ENCODE measurements around the gene HIVEP1. TPM values are rescaled to one million over a fixed set of nuclear protein-coding genes. Genes with fewer than 3 reads are reported as not detected.

The HIVEP1 gene
- total RNA-seq, 2 experiments from 2014 or later: 22.1 to 22.6 TPM

DNA sequence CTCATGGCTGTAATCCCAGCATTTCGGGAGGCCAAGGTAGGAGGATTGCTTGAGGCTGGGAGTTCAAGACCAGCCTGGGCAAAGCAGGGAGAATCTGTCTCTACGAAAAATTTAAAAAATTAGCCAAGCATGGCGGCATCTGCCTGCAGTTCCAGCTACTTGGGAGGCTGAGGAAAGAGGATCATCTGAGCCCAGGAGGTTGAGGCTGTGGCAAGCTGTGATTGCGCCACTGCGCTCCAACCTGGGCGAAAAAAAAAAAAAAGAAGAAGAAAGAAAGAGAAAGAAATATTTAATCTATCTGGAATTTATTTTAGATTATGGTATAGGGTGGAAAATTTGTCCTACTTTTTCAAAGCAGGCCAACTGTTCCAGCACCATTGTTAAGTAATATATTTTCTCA, 32.2 kb upstream of the HIVEP1 start:
- no peak overlapping the region for H3K4me3 ChIP-seq (ENCODE audit: low read depth, low read length, poor library complexity, severe bottlenecking)
- no peak overlapping the region for H2AFZ ChIP-seq (ENCODE audit: low read length)
- H3K4me2 ChIP-seq (ENCODE audit: low read length): no peak overlapping the region
- H4K20me1 ChIP-seq (ENCODE audit: insufficient read depth, low read length): no peaks in the 10 kb centered on the region
- POLR2A ChIA-PET: interaction anchor here (1.2 to 1.3 kb wide), 2 partner anchors 12 to 213 kb away, joined by 3 to 6 read pairs; no protein-coding TSS in a partner anchor
- H3K36me3 ChIP-seq (ENCODE audit: insufficient read depth, low read length): no peaks in the 10 kb centered on the region
- H3K27ac ChIP-seq (ENCODE audit: low read depth, low read length, poor library complexity, severe bottlenecking): no peak overlapping the region
- no TSS peak for BruUV-seq (replicated peaks)
- H3K4me1 ChIP-seq (ENCODE audit: insufficient read depth, low read length, poor library complexity, severe bottlenecking): no peaks in the 10 kb centered on the region
- H3K79me2 ChIP-seq (ENCODE audit: insufficient read depth, low read depth, low read length): no peaks in the 10 kb centered on the region
- no peaks in the 10 kb centered on the region for H3K9me3 ChIP-seq (ENCODE audit: low read length)
- intact Hi-C loops (cut with micrococcal nuclease; ENCODE audit: unreplicated experiment): no loop called here
- H3K9me2 ChIP-seq (ENCODE audit: insufficient read depth, low read length): no peaks in the 10 kb centered on the region
- TF ChIP-seq CTCF (conservative IDR thresholded peaks at IDR 0.05; ENCODE audit: low read length) (no peak), EZH2phosphoT487 (IDR thresholded peaks at IDR 0.05; ENCODE audit: borderline replicate concordance, low read depth, low read length) (no peak)
- CTCF ChIA-PET (ENCODE audit: unreplicated experiment): no interaction called here
- no peak for DNase-seq (ENCODE audit: low spot score)

- H3K79me2 ChIP-seq (ENCODE audit: insufficient read depth, low read depth, low read length): no peaks in the 10 kb centered on the region
- no peaks in the 10 kb centered on the region for H4K20me1 ChIP-seq (ENCODE audit: insufficient read depth, low read length)
- intact Hi-C loops (cut with micrococcal nuclease; ENCODE audit: unreplicated experiment): no loop called here
- H3K4me2 ChIP-seq (ENCODE audit: low read length): no peak overlapping the region
- CTCF ChIA-PET (ENCODE audit: unreplicated experiment): no interaction called here
- DNase-seq (ENCODE audit: low spot score): no peak
- POLR2A ChIA-PET: interaction anchor here (1.1 kb wide), 1 partner anchor 9 kb away, joined by 3 read pairs; no protein-coding TSS in a partner anchor
- no peaks in the 10 kb centered on the region for H3K4me1 ChIP-seq (ENCODE audit: insufficient read depth, low read length, poor library complexity, severe bottlenecking)
- no peak overlapping the region for H2AFZ ChIP-seq (ENCODE audit: low read length)
- no peak overlapping the region for H3K4me3 ChIP-seq (ENCODE audit: low read depth, low read length, poor library complexity, severe bottlenecking)
- H3K27ac ChIP-seq (ENCODE audit: low read depth, low read length, poor library complexity, severe bottlenecking): no peak overlapping the region
- no peaks in the 10 kb centered on the region for H3K9me2 ChIP-seq (ENCODE audit: insufficient read depth, low read length)
- H3K36me3 ChIP-seq (ENCODE audit: insufficient read depth, low read length): no peaks in the 10 kb centered on the region
- H3K9me3 ChIP-seq (ENCODE audit: low read length): no peaks in the 10 kb centered on the region
- TF ChIP-seq EZH2phosphoT487 (IDR thresholded peaks at IDR 0.05; ENCODE audit: borderline replicate concordance, low read depth, low read length) (no peak), CTCF (conservative IDR thresholded peaks at IDR 0.05; ENCODE audit: low read length) (no peak)
- no TSS peak for BruUV-seq (replicated peaks)
Measured at GRCh38 chr6:11983306-11983705, 28.8 kb upstream of the HIVEP1 start.

- no peak overlapping the region for H2AFZ ChIP-seq (ENCODE audit: low read length)
- H3K4me3 ChIP-seq (ENCODE audit: low read depth, low read length, poor library complexity, severe bottlenecking): no peak overlapping the region
- intact Hi-C loops (cut with micrococcal nuclease; ENCODE audit: unreplicated experiment): no loop called here
- H3K9me3 ChIP-seq (ENCODE audit: low read length): no peaks in the 10 kb centered on the region
- no peaks in the 10 kb centered on the region for H3K9me2 ChIP-seq (ENCODE audit: insufficient read depth, low read length)
- H3K36me3 ChIP-seq (ENCODE audit: insufficient read depth, low read length): no peaks in the 10 kb centered on the region
- DNase-seq (ENCODE audit: low spot score): no peak
- H3K27ac ChIP-seq (ENCODE audit: low read depth, low read length, poor library complexity, severe bottlenecking): no peak overlapping the region
- H3K4me1 ChIP-seq (ENCODE audit: insufficient read depth, low read length, poor library complexity, severe bottlenecking): no peaks in the 10 kb centered on the region
- POLR2A ChIA-PET: no interaction called here
- H3K4me2 ChIP-seq (ENCODE audit: low read length): no peak overlapping the region
- H4K20me1 ChIP-seq (ENCODE audit: insufficient read depth, low read length): no peaks in the 10 kb centered on the region
- TF ChIP-seq EZH2phosphoT487 (IDR thresholded peaks at IDR 0.05; ENCODE audit: borderline replicate concordance, low read depth, low read length) (no peak), CTCF (conservative IDR thresholded peaks at IDR 0.05; ENCODE audit: low read length) (no peak)
- CTCF ChIA-PET (ENCODE audit: unreplicated experiment): no interaction called here
- H3K79me2 ChIP-seq (ENCODE audit: insufficient read depth, low read depth, low read length): no peaks in the 10 kb centered on the region
- no TSS peak for BruUV-seq (replicated peaks)
Measured at GRCh38 chr6:11987386-11987785, 24.7 kb upstream of the HIVEP1 start.
